Osteoblast (primary cell): ENCODE measurements around the gene MBD3L4. TPM values are rescaled to one million over a fixed set of nuclear protein-coding genes. Genes with fewer than 3 reads are reported as not detected.
"Not testable (repeated sequence)": the region's sequence is repeated elsewhere in the genome, so short reads cannot be mapped to it uniquely, and the experiment has no call there.

Experiments
- DNase-seq: peaks from one replicate; pipeline ENCODE4 v3.0.0; 2011; ENCODE audit warnings: low spot score, mixed read lengths; ENCODE audit not compliant: insufficient read length; ENCODE audit errors: missing footprints
- H2AFZ ChIP-seq: 2 replicates; pipeline ENCODE4 v1.6.0; 2011; ENCODE audit warnings: mild to moderate bottlenecking, low read length
- H3K27ac ChIP-seq: 2 replicates; pipeline ENCODE4 v1.5.1; 2011; ENCODE audit warnings: mild to moderate bottlenecking, low read depth, low read length, moderate library complexity
- H3K27me3 ChIP-seq: 2 replicates; pipeline ENCODE4 v1.6.0; 2012; ENCODE audit warnings: mild to moderate bottlenecking, control low read depth, inconsistent platforms, low read length, moderate library complexity; ENCODE audit not compliant: insufficient read depth
- H3K36me3 ChIP-seq: 2 replicates; pipeline ENCODE4 v1.5.1; 2011; ENCODE audit warnings: mild to moderate bottlenecking, low read length, control low read depth, moderate library complexity; ENCODE audit not compliant: insufficient read depth
- H3K4me1 ChIP-seq: 2 replicates; pipeline ENCODE4 v1.5.1; 2011; ENCODE audit warnings: mild to moderate bottlenecking, low read length, control low read depth, moderate library complexity; ENCODE audit not compliant: insufficient read depth
- H3K4me2 ChIP-seq: 2 replicates; pipeline ENCODE4 v1.6.0; 2011; ENCODE audit warnings: mild to moderate bottlenecking, low read length; ENCODE audit not compliant: insufficient read depth
- H3K4me3 ChIP-seq: fragments of 200-600 bp; sonication (generic); 3 replicates; pipeline ENCODE4 v1.5.1; 2012; ENCODE audit warnings: mild to moderate bottlenecking, low read length, inconsistent platforms; ENCODE audit not compliant: insufficient read depth
- H3K79me2 ChIP-seq: 2 replicates; pipeline ENCODE4 v1.6.0; 2012; ENCODE audit warnings: mild to moderate bottlenecking, low read length, control low read depth, inconsistent platforms; ENCODE audit not compliant: insufficient read depth
- H3K9me3 ChIP-seq: 2 replicates; pipeline ENCODE4 v1.5.1; 2011; ENCODE audit warnings: low read depth, low read length, control low read depth
- H4K20me1 ChIP-seq: 2 replicates; pipeline ENCODE4 v1.6.0; 2012; ENCODE audit warnings: mild to moderate bottlenecking, low read length, control low read depth; ENCODE audit not compliant: insufficient read depth
- total RNA-seq: library from RNA; depleted of rRNA; stranded (reverse); fragments of >200 nt; gene quantifications from 2 replicates; pipeline ENCODE4 v1.2.3, GENCODE V29; 2012
- TF ChIP-seq, protein P1 (sequence below): IDR thresholded peaks from 2 replicates; pipeline ENCODE4 v1.5.1; 2011; ENCODE audit warnings: mild to moderate bottlenecking, low read depth, low read length, moderate library complexity; ENCODE audit errors: extremely low read depth

MBD3L4 gene
- total RNA-seq, 1 donor = not detected

DNA sequence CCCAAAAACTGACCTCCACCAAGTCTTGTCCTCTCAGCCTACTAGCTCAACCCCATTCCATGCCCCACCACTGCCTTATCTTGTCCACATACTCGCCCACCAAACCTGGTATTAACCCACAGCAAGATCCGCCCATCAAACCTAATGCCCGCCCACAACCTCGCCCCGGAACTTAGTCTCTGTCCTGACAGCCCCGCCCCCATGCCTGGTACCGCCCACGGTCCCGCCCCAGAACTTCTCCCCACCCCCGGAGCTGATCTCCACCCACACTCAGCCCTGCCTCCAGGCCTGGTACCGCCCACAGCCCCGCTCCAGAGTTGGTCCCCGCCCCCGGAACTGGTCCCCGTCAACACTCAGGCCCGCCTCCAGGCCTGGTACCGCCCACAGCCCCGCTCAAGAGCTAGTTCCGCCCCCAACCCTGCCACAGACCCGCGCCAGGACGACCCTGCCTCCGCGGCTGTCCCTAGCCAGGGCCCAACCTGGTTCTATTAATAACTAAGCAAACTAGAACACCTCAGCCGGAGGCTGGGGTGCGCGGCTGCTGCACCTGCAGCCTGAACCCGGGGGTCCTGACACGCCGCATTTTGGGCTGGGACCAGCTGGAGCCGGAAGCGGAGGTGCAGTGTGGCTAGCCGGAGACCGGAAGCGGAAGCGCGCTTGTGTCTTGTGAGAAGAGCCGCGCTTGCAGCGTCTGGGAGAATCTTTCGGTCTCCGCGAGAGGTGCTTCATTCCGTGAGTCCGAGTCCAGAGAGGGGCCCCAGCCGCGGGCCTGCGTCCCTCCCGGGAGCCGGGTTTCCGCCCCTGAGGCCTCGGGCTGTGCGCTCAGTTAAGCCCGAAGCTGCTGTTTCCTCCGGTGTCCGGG is 29.3 kb upstream of the MBD3L4 start, which contains the start of gene ZNF557:
ZNF557 (plus strand) TSS at position 662 of the 862 bp plus-strand sequence. CDS start 5,372 bp downstream, outside the sequence.
- Histone ChIP-seq H3K9me3 (no peaks in the 10 kb centered on the region), H3K36me3 (peaks cover 19% of the 10 kb centered on the region), H2AFZ (peak within 1 kb of the TSS; percentile 98), H3K27ac (peak within 1 kb of the TSS; percentile 77), H3K27me3 (no peaks in the 10 kb centered on the region), H4K20me1 (no peaks in the 10 kb centered on the region), H3K4me1 (peaks cover 8% of the 10 kb centered on the region), H3K79me2 (peaks cover 18% of the 10 kb centered on the region), H3K4me3 (peak within 1 kb of the TSS; percentile 93), H3K4me2 (peak within 1 kb of the TSS; percentile 81)
- TF ChIP-seq, protein P1, sequence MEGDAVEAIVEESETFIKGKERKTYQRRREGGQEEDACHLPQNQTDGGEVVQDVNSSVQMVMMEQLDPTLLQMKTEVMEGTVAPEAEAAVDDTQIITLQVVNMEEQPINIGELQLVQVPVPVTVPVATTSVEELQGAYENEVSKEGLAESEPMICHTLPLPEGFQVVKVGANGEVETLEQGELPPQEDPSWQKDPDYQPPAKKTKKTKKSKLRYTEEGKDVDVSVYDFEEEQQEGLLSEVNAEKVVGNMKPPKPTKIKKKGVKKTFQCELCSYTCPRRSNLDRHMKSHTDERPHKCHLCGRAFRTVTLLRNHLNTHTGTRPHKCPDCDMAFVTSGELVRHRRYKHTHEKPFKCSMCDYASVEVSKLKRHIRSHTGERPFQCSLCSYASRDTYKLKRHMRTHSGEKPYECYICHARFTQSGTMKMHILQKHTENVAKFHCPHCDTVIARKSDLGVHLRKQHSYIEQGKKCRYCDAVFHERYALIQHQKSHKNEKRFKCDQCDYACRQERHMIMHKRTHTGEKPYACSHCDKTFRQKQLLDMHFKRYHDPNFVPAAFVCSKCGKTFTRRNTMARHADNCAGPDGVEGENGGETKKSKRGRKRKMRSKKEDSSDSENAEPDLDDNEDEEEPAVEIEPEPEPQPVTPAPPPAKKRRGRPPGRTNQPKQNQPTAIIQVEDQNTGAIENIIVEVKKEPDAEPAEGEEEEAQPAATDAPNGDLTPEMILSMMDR = no peak
- peak; percentile 97 for DNase-seq

DNA sequence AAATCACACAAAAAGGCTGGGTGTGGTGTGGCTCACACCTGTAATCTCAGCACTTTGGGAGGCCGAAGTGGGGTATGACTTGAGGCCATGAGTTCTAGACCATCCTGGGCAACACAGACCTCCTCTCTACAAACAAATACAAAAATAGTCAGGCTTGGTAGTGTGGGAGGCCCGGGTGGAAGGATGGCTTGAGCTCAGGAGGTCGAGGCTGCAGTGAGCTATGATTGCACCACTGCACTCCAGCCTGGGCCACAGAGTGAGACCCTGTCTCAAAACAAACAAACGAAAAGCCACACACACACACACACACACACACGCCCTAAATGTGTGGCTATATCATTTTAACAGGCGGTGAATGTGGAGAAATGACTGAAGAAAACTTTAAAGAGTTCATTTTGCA is 28.6 kb upstream of the MBD3L4 start:
- H3K4me2 ChIP-seq = peak overlapping the region; percentile 81
- peak overlapping the region; percentile 68 for H2AFZ ChIP-seq
- H3K9me3 ChIP-seq = no peaks in the 10 kb centered on the region
- peaks cover 8% of the 10 kb centered on the region for H3K4me1 ChIP-seq
- TF ChIP-seq, protein P1 = no peak
- H3K36me3 ChIP-seq = peaks cover 18% of the 10 kb centered on the region
- DNase-seq = no peak
- no peaks in the 10 kb centered on the region for H4K20me1 ChIP-seq
- no peaks in the 10 kb centered on the region for H3K27me3 ChIP-seq
- no peak overlapping the region for H3K27ac ChIP-seq
- H3K79me2 ChIP-seq = peaks cover 18% of the 10 kb centered on the region
- H3K4me3 ChIP-seq = no peak overlapping the region

DNA sequence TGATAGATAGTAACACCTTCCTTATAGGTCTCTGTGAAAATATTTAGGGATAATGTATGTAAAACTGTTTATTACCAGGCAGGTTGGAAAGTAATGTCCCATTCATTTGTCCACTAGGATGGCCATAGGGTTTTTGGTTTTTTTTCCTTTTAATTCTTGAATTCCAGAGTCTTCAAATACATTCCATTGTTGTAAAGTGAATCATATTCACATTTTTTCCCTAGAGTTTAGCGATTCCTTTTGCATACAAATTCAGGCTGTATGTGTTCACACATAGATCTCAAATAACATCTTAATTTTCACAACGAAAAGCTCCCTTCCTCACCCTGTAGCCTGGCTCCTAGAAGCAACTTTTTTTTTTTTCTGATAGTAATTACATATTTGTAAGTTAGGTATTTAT is 27.7 kb upstream of the MBD3L4 start:
- peak overlapping the region; percentile 6 for H3K4me2 ChIP-seq
- H3K36me3 ChIP-seq = peaks cover 9% of the 10 kb centered on the region
- no peak overlapping the region for H3K27ac ChIP-seq
- no peak overlapping the region for H2AFZ ChIP-seq
- H3K79me2 ChIP-seq = peaks cover 18% of the 10 kb centered on the region
- TF ChIP-seq, protein P1 = no peak
- H4K20me1 ChIP-seq = no peaks in the 10 kb centered on the region
- H3K9me3 ChIP-seq = no peaks in the 10 kb centered on the region
- H3K4me3 ChIP-seq = no peak overlapping the region
- peaks cover 8% of the 10 kb centered on the region for H3K4me1 ChIP-seq
- no peak for DNase-seq
- no peaks in the 10 kb centered on the region for H3K27me3 ChIP-seq

DNA sequence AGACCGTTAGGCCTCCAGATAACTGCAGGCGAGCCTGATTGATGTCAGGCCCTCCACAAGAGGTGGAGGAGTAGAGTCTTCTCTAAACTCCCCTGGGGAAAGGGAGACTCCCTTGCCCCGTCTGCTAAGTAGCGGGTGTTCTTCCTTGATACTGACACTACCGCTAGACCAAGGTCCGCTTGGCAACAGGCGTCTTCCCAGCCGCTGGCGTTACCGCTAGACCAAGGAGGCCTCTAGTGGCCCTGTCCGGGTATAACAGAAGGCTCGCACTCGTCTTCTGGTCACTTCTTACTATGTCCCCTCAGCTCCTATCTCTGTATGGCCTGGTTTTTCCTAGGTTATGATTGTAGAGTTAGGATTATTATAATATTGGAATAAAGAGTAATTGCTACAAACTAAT is 27.1 kb upstream of the MBD3L4 start:
- H4K20me1 ChIP-seq, H3K4me2 ChIP-seq, H3K4me1 ChIP-seq, H3K36me3 ChIP-seq, DNase-seq, H3K4me3 ChIP-seq, H3K27me3 ChIP-seq, H3K27ac ChIP-seq, H3K9me3 ChIP-seq: not testable (repeated sequence)
- peaks cover 18% of the 10 kb centered on the region for H3K79me2 ChIP-seq
- peak overlapping the region; percentile 76 for H2AFZ ChIP-seq
- TF ChIP-seq, protein P1 = peak; percentile 23
